ENCODE results near the gene PCDHGA12. TPM values are rescaled to one million over a fixed set of nuclear protein-coding genes. Genes with fewer than 3 reads are reported as not detected.
"Not testable (repeated sequence)": the region's sequence is repeated elsewhere in the genome, so short reads cannot be mapped to it uniquely, and the experiment has no call there.

The PCDHGA12 gene
- total RNA-seq: 5.0 TPM

GRCh38 chr5:141430332-141431113 is at the start of gene PCDHGA12:
TSS of gene PCDHGA12 (plus strand) at chr5:141430507. CDS start at chr5:141430760, 253 bp downstream.
- DNase-seq (ENCODE audit: low spot score): no peak

- DNase-seq (ENCODE audit: low spot score): no peak
Observed at GRCh38 chr5:141382469-141383294, 47.6 kb upstream of the PCDHGA12 start, which contains the start of gene PCDHGA7. TSS of gene PCDHGA7 (plus strand) at chr5:141382742. CDS start at chr5:141382900, 158 bp downstream.

- no peak for DNase-seq (ENCODE audit: low spot score)
Observed at GRCh38 chr5:141383345-141383744, 47.0 kb upstream of the PCDHGA12 start.

- DNase-seq (ENCODE audit: low spot score): no peak
Observed at GRCh38 chr5:141384471-141385267, 45.6 kb upstream of the PCDHGA12 start.

GRCh38 chr5:141387557-141388311 is 42.6 kb upstream of the PCDHGA12 start, which contains the start of gene PCDHGB4:
TSS of gene PCDHGB4 (plus strand) at chr5:141387698. CDS start at chr5:141387885, 187 bp downstream.
- DNase-seq (ENCODE audit: low spot score): not testable (repeated sequence)

- DNase-seq (ENCODE audit: low spot score): no peak
Observed at GRCh38 chr5:141388661-141389060, 41.6 kb upstream of the PCDHGA12 start.

GRCh38 chr5:141389153-141390042 is 40.9 kb upstream of the PCDHGA12 start:
- no peak for DNase-seq (ENCODE audit: low spot score)

- no peak for DNase-seq (ENCODE audit: low spot score)
Observed at GRCh38 chr5:141392429-141393198, 37.7 kb upstream of the PCDHGA12 start, which contains the start of gene PCDHGA8. TSS of gene PCDHGA8 (plus strand) at chr5:141392633. CDS start at chr5:141392814, 181 bp downstream.

- no peak for DNase-seq (ENCODE audit: low spot score)
Observed at GRCh38 chr5:141393267-141393666, 37.0 kb upstream of the PCDHGA12 start.

- not testable (repeated sequence) for DNase-seq (ENCODE audit: low spot score)
Observed at GRCh38 chr5:141394401-141395187, 35.7 kb upstream of the PCDHGA12 start.

- DNase-seq (ENCODE audit: low spot score): not testable (repeated sequence)
Observed at GRCh38 chr5:141397756-141398551, 32.4 kb upstream of the PCDHGA12 start, which contains the start of gene PCDHGB5. TSS of gene PCDHGB5 (plus strand) at chr5:141397947. CDS start at chr5:141398128, 181 bp downstream.

GRCh38 chr5:141398608-141399007 is 31.7 kb upstream of the PCDHGA12 start:
- no peak for DNase-seq (ENCODE audit: low spot score)

GRCh38 chr5:141399555-141400258 is 30.6 kb upstream of the PCDHGA12 start:
- DNase-seq (ENCODE audit: low spot score): no peak

- no peak for DNase-seq (ENCODE audit: low spot score)
Observed at GRCh38 chr5:141402553-141403243, 27.6 kb upstream of the PCDHGA12 start, which contains the start of gene PCDHGA9. TSS of gene PCDHGA9 (plus strand) at chr5:141402778. CDS start at chr5:141402953, 175 bp downstream.

- DNase-seq (ENCODE audit: low spot score): no peak
Observed at GRCh38 chr5:141403387-141403786, 26.9 kb upstream of the PCDHGA12 start.

Measured in ureter (tissue), 1 donor.